GM18511 (cell line): ENCODE results near the gene FOXR1.

Experiments
- ATAC-seq: cut with Tn5 transposase; IDR thresholded peaks from one replicate; pipeline ENCODE4 v1.9.1; 2021; ENCODE audit warnings: mild to moderate bottlenecking, moderate library complexity; ENCODE audit not compliant: unreplicated experiment

Gene FOXR1, protein sequence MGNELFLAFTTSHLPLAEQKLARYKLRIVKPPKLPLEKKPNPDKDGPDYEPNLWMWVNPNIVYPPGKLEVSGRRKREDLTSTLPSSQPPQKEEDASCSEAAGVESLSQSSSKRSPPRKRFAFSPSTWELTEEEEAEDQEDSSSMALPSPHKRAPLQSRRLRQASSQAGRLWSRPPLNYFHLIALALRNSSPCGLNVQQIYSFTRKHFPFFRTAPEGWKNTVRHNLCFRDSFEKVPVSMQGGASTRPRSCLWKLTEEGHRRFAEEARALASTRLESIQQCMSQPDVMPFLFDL

GRCh38 chr11:118971646-118972045, at the start of gene FOXR1:
FOXR1 (plus strand) TSS chr11:118971761; CDS start chr11:118971932, 171 bp downstream.
- no peak for ATAC-seq

- ATAC-seq, result no peak
These were observed 49.4 kb upstream of the FOXR1 start for GRCh38 chr11:118921929-118922744.

GRCh38 chr11:118922745-118923627, 48.6 kb upstream of the FOXR1 start:
- no peak for ATAC-seq

DNA sequence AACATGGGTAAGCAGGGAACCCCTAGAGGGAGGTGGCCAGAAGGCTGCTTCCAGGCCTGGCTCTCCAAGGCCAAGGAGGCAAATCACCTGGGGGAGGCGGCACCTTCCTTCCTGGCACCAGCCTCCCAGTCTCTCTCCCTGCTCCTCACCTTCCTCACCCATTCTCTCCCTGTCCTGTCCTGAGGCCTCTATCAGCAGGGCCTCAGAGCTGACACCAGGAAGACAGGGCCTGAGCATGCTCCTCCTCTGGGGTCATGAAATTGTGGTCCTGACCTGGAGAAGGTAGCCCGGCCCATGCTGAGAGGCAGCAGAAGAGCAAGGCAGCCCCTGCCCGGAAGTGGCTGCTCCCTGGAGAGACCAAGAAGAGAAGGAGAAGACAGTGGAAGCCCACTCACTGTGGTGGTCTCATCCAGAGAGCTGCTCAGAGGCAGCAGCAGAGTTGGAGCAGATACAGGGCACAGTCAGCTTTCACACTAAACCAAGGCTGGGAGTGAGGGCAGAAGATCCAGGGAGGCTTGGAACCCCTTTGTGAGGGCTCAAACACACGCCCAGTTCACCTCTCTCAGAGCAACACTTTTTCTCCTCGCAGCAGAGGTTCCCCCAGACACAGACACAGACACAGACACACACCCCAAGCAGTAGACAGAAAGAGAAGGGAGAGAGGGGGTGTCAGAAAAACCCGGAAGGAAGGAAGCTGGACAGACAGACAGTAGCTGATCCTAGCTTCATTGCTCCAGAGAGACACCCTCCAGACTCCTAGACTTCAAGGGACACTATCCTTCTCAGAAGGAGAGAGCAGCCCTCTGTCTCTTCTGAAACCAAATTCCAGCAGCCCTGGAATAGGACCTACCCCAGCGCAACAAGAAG, 47.6 kb upstream of the FOXR1 start:
- ATAC-seq, result no peak

DNA sequence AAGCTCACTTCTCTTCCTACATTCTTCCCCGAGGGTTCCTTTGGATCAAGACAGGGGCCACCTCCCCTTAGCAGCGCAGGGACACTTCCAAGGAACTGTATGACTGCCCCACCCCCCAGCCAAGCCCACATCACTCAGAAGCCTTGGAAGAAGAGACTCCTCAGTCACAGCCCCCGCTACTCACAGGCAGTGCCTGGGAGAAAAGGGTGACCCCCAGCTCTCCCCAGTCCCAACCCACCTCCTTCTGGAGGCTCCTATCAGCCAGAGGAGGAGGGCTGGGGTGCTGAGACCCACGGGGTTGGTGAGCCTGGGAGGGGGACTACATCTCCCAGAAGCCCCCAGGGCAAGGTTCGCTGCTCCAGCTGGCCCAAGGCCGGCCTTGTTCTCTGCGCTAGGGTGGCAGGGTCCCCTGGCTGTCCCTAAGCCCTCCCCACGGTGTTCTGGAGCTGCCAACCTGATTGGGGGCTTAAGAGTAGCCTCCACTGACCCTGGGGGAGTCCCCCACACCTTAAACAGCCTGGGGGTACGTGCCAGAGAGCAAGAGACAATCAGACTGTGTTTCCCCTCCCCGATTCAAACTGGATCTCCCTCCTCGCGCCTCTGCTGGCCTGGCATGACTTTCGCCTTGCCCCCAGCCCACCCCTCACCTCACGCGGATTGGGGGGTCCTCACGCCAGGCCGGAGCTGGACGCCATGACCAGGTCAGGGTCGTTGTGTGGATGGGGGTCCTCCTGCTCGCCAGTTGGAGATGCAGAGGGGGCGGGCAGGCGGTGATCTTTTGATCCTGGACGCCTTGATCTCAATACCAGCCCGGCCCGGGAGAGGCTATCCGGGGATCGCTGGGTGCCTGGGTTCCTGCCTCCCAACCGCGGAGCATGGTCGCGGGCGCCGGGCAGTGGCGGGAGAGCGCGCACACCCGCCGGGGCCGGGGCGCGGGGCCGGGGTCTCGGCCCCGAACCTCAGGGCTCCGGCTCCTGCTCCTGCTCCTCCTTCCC, 46.7 kb upstream of the FOXR1 start:
- ATAC-seq, result no peak

DNA sequence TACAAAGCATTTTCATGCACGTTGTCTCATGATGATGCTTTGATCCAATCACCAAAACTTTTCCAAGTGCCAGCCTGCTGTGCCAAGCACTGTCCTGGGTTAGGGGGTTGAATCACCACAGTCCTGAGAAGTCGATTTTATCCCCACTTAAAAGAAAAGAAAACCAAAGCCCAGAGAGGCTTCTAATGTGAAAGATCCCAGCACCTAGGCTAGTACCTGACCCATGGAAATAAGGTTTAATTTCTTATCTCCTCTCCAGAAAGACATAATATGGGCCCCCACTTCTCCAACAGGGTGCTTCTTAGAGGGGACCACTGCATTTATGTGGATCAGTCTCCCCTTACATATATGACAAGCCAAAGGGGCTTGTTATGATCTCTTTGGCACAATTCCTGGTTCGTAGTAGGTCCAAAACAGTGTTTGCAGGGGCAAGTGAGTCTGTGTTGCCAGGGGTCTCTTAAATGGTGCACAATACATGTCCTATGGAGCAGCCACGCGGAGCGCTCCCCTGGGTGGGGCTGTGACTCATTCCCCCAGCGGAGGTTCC, 43.9 kb upstream of the FOXR1 start:
- ATAC-seq, result no peak

DNA sequence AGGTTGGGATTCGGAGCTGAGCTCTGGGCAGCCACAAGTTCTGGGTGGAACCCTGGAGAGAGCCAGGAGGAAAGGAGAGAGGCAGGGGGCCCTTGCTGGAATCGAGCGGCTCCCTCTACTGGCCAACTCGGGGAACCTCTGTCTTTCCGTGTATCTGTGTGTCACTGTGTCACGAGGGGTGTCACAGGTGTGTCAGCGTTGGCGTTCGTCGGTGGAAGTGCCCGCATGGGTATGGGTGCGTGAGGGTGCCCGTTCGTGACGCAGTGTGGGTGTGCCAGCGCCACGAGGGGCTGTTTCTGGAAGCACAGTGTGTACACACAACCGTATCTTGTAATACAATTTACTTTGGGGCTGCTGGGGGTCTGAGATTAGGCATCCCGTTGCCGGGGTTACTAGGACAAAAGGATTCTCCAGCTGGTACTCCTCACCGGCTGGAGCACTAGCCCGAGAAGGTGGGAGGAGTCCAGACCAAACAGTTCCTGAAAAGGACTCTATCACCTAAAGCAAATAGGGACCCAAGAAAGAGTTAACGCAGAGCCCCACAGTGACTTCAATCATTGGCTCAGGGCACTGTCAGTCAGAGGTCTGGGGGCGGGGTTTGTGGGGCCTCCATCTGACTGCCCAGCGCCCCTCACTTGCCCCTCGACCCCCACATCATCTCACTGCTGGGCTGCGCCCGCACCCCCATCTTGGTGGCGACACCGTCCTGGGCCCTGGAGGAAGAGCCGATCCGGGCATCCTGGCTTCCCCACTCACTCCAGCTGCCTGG, 43.3 kb upstream of the FOXR1 start:
- ATAC-seq, result peak; percentile 43

GRCh38 chr11:118928870-118929500, 42.6 kb upstream of the FOXR1 start:
- peak; percentile 1 for ATAC-seq

GRCh38 chr11:118929501-118930093, 42.0 kb upstream of the FOXR1 start:
- no peak for ATAC-seq

- no peak for ATAC-seq
These were observed 41.4 kb upstream of the FOXR1 start for GRCh38 chr11:118930094-118930712.

DNA sequence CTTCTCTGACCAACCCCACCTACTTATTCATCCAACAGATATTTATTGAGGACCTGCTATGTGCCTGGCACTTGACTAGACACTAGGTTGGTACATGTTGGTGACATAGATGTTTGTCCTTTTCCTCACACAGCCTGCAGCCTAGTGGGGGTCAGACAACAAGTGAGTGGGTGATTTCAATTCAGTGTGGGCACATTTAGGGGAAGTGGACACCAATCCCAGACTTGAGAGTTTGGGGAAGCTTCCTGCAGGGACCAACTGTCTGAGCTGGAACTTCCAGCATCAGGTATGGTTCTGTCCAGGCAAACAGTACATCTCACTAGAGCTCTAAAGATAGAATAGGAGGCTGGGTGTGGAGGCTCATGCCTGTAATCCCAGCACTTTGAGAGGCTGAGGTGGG, 40.0 kb upstream of the FOXR1 start:
- no peak for ATAC-seq

- no peak for ATAC-seq
These were observed 38.1 kb upstream of the FOXR1 start for GRCh38 chr11:118933486-118933885.

GRCh38 chr11:118935376-118935775, 36.2 kb upstream of the FOXR1 start:
- ATAC-seq, result no peak

- ATAC-seq, result no peak
These were observed 32.8 kb upstream of the FOXR1 start for GRCh38 chr11:118938491-118939403.

GRCh38 chr11:118939404-118939915, 32.1 kb upstream of the FOXR1 start:
- ATAC-seq, result no peak
